ENCODE measurements around the gene POC5.
A peak's percentile ranks its signal among the peaks of the same experiment; 100 is the strongest.
"Not testable (repeated sequence)": the region's sequence is repeated elsewhere in the genome, so short reads cannot be mapped to it uniquely, and the experiment has no call there.

POC5 gene, protein sequence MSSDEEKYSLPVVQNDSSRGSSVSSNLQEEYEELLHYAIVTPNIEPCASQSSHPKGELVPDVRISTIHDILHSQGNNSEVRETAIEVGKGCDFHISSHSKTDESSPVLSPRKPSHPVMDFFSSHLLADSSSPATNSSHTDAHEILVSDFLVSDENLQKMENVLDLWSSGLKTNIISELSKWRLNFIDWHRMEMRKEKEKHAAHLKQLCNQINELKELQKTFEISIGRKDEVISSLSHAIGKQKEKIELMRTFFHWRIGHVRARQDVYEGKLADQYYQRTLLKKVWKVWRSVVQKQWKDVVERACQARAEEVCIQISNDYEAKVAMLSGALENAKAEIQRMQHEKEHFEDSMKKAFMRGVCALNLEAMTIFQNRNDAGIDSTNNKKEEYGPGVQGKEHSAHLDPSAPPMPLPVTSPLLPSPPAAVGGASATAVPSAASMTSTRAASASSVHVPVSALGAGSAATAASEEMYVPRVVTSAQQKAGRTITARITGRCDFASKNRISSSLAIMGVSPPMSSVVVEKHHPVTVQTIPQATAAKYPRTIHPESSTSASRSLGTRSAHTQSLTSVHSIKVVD

DNA sequence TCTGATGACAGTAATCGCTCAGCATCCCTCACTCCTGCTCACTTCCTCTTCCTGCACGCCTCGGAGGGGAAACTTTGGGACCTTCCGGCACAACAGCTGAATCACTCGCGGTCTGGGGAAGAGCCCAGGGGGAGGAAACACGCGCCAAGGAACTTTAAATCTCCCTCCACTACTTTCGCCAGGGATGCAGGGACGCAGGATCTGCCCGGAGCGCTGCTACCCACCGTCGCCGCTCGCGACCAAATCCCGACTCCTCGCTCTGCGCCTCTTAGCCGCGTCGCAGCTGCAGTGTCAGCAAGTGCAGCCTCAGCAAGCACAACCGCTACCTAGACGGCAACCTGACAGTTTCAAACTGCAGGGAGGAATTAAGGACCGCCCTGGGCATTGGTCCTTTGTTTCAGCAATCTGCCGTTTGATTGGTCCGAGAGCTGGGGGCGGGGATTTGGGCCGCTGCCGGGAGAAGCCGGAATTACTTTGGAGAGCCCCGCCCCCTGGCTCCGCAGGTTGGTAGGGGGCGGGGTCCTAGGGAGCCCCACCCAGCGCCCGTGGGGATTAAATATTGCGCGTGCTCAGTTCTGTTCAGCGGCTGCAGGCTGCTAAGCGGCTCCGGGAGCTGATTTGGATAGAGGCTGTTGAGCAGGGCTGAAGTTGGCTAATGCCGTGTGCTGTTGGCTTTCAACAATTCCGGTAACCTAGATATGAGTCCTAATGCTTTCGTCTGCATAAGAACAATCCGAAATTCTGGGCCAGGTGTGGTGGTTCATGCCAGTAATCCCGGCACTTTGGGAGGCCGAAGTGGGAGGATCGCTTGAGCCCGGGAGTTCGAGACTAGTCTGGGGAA is at the start of gene POC5:
Gene POC5, minus strand, starts transcription at position 356 of the 841 bp plus-strand sequence. CDS start 4,500 bp downstream, outside the sequence.
- peak; percentile 98 to 99 for DNase-seq (ENCODE audit: low read depth in 2 of 2)

- DNase-seq (ENCODE audit: low read depth in 2 of 2), result no peak
Measured at GRCh38 chr5:75758116-75758515, 40.9 kb upstream of the POC5 start.

- DNase-seq (ENCODE audit: low read depth in 2 of 2), result no peak
Measured at GRCh38 chr5:75756981-75757380, 39.7 kb upstream of the POC5 start.

DNA sequence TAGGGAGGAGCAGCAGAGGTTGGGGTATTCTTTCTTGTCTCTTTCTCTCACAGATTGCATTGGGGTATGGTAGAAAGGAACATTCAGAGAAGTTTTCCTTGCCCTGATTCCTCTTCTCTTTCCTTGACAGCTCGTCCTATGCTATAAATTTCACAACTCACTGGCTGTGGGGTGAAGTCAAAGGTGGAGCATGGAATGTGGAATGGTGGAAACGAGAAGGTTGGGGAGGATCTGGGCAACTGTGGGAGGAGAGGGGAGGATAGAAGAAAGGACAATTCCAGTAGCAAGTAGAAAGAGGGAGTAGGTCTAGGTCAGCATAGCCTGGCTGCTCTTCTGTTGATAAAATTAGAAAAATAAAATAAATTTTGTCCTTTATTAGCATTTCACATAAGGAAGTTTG is 39.0 kb upstream of the POC5 start:
- DNase-seq (ENCODE audit: low read depth in 2 of 2), result no peak

- no peak for DNase-seq (ENCODE audit: low read depth in 2 of 2)
Measured at GRCh38 chr5:75753182-75753581, 35.9 kb upstream of the POC5 start.

- DNase-seq (ENCODE audit: low read depth in 2 of 2), result no peak
Measured at GRCh38 chr5:75744355-75744754, 27.1 kb upstream of the POC5 start.

GRCh38 chr5:75736273-75736672 is 19.0 kb upstream of the POC5 start:
- DNase-seq (ENCODE audit: low read depth in 2 of 2), result no peak

GRCh38 chr5:75734913-75735789 is 17.9 kb upstream of the POC5 start:
- no peak for DNase-seq (ENCODE audit: low read depth in 2 of 2)

- DNase-seq (ENCODE audit: low read depth in 2 of 2), result no peak
Measured at GRCh38 chr5:75733767-75734166, 16.5 kb upstream of the POC5 start.

DNA sequence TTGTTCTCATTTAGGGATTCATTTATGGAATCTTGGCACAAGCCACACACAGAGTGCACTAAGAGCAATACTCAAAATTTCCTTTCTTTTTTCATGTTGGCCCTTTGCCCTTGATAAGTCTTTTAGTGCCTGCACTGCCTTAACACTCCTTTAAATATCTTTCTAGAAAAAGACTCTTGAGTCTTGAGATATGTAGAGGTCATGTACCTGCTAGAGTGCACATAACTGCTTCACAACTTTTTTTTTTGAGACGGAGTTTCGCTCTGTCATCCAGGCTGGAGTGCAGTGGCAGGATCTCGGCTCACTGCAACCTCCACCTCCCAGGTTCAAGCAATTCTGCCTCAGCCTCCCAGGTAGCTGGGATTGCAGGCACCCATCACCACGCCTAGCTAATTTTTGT is 14.3 kb upstream of the POC5 start:
- DNase-seq (ENCODE audit: low read depth in 2 of 2), result not testable (repeated sequence)

DNA sequence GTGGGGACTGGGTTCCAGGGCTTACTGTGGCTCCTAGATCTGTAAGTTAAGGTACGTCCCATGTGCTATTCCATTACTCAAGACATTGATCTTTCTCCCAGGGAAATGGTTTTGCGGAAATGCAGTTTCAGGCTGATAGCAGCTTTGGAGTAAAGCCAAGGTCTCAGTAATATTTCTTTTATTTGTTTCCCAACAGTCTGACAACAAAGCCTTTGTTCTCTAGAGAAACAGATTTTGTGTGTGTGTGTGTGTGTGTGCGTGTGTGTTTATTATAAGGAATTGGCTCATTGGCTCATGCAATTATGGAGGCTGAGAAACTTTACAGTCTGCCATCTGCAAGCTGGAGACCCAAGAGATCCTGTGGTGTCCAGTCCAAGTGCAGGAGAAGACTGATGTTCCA is 12.1 kb upstream of the POC5 start:
- DNase-seq (ENCODE audit: low read depth in 2 of 2), result no peak

GRCh38 chr5:75727931-75728330 is 10.7 kb upstream of the POC5 start:
- no peak for DNase-seq (ENCODE audit: low read depth in 2 of 2)

- not testable (repeated sequence) for DNase-seq (ENCODE audit: low read depth in 2 of 2)
Measured at GRCh38 chr5:75726224-75726623, 9.0 kb upstream of the POC5 start.

GRCh38 chr5:75723378-75723777 is 6.1 kb upstream of the POC5 start:
- DNase-seq (ENCODE audit: low read depth in 2 of 2), result no peak

DNA sequence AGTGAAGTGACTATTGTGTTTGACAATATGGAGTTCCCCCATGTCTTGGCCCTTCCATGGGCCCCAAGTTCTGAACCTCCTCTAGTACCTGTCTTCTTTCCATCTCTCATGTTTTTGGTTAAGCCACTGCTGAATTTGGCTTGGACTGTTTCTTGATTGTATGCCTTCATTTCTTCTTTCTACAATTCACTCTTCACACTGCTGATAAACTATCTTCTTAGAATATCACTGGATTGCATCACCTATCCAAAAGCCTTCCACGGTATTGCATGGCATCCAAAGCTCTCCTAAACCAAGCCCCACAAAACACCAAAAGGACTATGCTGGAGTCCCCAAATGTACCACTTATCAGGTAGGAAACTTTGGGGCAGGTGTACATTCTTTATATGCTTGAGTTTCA is 4.3 kb upstream of the POC5 start:
- DNase-seq (ENCODE audit: low read depth in 2 of 2), result no peak

DNA sequence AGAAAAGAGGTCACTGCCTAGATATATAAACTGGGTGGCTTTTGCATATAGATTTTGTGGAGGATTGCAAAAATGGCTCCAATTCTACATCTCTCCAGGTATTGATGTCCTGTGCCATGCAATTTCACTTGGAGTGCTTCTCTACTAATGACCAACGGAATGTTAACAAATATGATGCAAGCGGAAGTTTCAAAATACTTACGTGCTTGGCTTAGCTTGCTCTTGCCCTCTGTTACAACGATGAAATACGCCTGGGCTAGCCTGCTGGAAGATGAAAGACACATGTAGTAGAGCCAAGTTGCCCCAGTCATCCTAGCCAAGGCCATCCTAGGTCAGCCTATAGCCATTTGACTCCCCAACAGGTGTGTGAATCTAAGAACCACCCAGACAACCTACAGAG is 3.6 kb upstream of the POC5 start:
- DNase-seq (ENCODE audit: low read depth in 2 of 2), result no peak

DNA sequence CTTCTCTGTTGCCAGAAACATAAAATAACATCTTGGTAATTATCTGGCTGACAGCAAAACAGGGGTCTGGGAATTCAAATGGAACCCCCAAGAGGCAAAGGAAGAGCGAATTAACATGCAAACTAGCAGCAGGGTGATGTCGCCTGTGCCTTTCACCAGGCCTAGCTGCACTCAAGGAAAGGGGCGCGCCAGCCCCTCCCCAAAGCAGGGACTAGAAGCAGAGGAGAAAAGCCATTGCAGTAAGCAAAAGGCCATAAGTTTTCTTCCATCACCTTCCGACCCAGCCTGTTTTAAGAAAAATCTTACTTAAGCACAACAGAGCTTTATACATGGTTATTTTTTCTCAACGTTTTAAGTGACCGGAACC is 539 bp downstream of the POC5 start:
- DNase-seq (ENCODE audit: low read depth in 2 of 2), result no peak

GRCh38 chr5:75712091-75712490 is 5.1 kb downstream of the POC5 start:
- no peak for DNase-seq (ENCODE audit: low read depth in 2 of 2)

- DNase-seq (ENCODE audit: low read depth in 2 of 2), result no peak
Measured at GRCh38 chr5:75711151-75711550, 6.1 kb downstream of the POC5 start.

DNA sequence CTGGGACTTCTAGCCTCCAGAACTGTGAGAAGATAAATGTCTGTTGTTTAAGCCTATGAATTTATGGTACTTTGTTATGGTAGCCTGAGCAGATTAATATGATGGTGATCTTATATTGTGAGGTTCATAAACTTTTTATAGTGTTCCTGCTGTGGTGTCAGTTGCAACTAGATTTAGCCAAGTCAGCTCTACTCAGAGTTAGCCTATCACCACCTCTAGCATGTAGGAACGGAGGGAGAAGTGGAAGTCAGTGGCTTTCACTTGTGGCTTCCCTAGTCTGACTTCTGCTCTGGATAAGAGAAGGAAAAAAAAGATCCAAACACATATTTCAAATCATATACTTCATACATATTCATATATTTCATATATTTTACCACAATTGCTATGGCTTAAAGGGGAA is 6.6 kb downstream of the POC5 start:
- no peak for DNase-seq (ENCODE audit: low read depth in 2 of 2)

- DNase-seq (ENCODE audit: low read depth in 2 of 2), result no peak
Measured at GRCh38 chr5:75707911-75708509, 9.2 kb downstream of the POC5 start.

All from activated CD4-positive, alpha-beta T cell treated with anti-CD3 and anti-CD28 coated beads for 24 hours (primary cell).